Breast epithelium (tissue), 3 donors: ENCODE measurements around the gene MESD.

Source experiments
- POLR2A ChIP-seq: fragments of 450-650 bp; IDR thresholded peaks from one replicate; pipeline ENCODE4 v1.6.1; 2016; ENCODE audit warnings: antibody characterized with exemption, mild to moderate bottlenecking, moderate library complexity
- POLR2AphosphoS5 ChIP-seq, 3 donors: sonication (generic); formaldehyde crosslinking; IDR thresholded peaks; one replicate each; pipeline ENCODE4 v1.6.1; 2017; ENCODE audit warnings: antibody characterized with exemption in 3 of 3
- TF ChIP-seq, protein P1 (sequence below), 3 donors: fragments of 450-650 bp; IDR thresholded peaks; one replicate each; pipeline ENCODE4 v1.5.1; 2016 to 2017; ENCODE audit warnings: antibody characterized with exemption in 3 of 3, mild to moderate bottlenecking in 3 of 3, moderate library complexity in 3 of 3

DNA sequence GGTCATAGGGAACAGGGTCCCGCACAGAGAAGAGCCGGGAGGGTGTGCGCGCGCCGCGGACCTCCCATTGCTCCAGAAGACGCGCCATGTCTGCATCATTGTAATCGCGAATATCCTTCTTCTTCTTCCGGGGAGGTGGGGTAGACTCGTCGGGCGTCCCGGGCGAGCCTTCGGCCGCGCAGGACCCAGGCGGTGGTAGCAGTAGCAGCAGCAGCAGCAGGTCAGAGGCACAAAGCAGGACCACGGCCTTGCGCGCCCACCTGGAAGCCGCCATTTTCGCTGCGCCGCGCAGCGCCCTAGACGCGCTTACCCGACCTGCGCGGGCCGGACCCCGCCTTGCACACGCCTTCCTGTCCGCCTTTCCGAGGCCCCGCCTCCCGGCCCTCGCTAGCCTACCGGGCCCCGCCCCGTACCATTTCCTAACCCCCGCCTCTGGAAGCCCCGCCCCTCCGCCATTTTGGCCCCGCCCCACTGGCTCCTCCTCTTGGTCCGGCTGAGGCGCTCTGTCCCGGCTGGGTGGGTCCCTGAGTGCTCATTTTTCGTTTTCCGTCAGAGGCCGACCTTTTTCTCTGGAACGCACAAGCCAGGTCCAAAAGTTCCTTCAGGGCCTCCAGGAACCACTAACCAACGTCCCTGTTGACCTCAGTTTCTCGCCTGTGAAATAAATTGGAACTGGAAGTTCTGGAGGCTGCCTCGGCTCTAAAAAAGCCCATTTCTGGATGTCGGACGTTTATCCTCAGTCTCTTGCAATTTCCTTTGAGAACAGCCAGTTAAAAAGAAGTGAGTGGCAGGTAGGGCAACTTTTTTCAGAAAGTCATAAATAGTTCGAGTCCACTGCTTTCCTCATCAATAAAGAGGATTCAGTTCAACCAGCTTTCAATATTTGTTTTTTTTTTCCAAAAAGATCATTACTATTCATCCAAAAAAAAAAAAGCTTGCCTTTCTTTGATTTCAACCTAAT lies at the start of gene MESD:
- TF ChIP-seq, protein P1, sequence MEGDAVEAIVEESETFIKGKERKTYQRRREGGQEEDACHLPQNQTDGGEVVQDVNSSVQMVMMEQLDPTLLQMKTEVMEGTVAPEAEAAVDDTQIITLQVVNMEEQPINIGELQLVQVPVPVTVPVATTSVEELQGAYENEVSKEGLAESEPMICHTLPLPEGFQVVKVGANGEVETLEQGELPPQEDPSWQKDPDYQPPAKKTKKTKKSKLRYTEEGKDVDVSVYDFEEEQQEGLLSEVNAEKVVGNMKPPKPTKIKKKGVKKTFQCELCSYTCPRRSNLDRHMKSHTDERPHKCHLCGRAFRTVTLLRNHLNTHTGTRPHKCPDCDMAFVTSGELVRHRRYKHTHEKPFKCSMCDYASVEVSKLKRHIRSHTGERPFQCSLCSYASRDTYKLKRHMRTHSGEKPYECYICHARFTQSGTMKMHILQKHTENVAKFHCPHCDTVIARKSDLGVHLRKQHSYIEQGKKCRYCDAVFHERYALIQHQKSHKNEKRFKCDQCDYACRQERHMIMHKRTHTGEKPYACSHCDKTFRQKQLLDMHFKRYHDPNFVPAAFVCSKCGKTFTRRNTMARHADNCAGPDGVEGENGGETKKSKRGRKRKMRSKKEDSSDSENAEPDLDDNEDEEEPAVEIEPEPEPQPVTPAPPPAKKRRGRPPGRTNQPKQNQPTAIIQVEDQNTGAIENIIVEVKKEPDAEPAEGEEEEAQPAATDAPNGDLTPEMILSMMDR (IDR thresholded peaks at IDR 0.05) = no peak
- TF ChIP-seq POLR2A (peak; percentile 59), POLR2AphosphoS5 (IDR thresholded peaks at IDR 0.05) (peak; percentile 72 to 93 (median 88))
